Activated CD4-positive, alpha-beta T cell treated with anti-CD3 and anti-CD28 coated beads for 24 hours (primary cell): ENCODE data around the gene ZNF394.
"Not testable (repeated sequence)": the region's sequence is repeated elsewhere in the genome, so short reads cannot be mapped to it uniquely, and the experiment has no call there.

Experiments used
- DNase-seq, 2 donors: peaks; one replicate each; pipeline ENCODE4 v3.0.0-alpha.2; 2020; ENCODE audit warnings: low read depth in 2 of 2

ZNF394 gene

GRCh38 chr7:99499721-99500636 lies at the start of gene ZNF394:
ZNF394 (minus strand) TSS chr7:99500281; CDS start chr7:99500093, 188 bp downstream.
- DNase-seq, result peak; percentile 82

GRCh38 chr7:99549545-99549944 lies 49.5 kb upstream of the ZNF394 start:
- DNase-seq, result not testable (repeated sequence)

GRCh38 chr7:99545308-99545707 lies 45.2 kb upstream of the ZNF394 start:
- DNase-seq, result not testable (repeated sequence)

- DNase-seq, result no peak
These were observed 43.8 kb upstream of the ZNF394 start for GRCh38 chr7:99543916-99544315.

GRCh38 chr7:99543081-99543671 lies 43.1 kb upstream of the ZNF394 start:
- no peak for DNase-seq

GRCh38 chr7:99541212-99541611 lies 41.1 kb upstream of the ZNF394 start:
- DNase-seq, result no peak

- no peak for DNase-seq
These were observed 40.5 kb upstream of the ZNF394 start for GRCh38 chr7:99540542-99540941.

- no peak for DNase-seq
These were observed 39.2 kb upstream of the ZNF394 start for GRCh38 chr7:99539213-99539811.

- DNase-seq, result no peak
These were observed 35.6 kb upstream of the ZNF394 start for GRCh38 chr7:99535667-99536066.

GRCh38 chr7:99531354-99531765 lies 31.3 kb upstream of the ZNF394 start:
- DNase-seq, result no peak

- DNase-seq, result no peak
These were observed 25.8 kb upstream of the ZNF394 start for GRCh38 chr7:99525713-99526440.

- DNase-seq, result no peak
These were observed 21.3 kb upstream of the ZNF394 start for GRCh38 chr7:99521399-99521798.

GRCh38 chr7:99514050-99514449 lies 14.0 kb upstream of the ZNF394 start:
- no peak for DNase-seq

GRCh38 chr7:99505324-99505662 lies 5.2 kb upstream of the ZNF394 start:
- DNase-seq, result no peak

GRCh38 chr7:99504603-99505323 lies 4.7 kb upstream of the ZNF394 start, which contains the start of gene ZKSCAN5:
ZKSCAN5 (plus strand) TSS chr7:99504662; CDS start chr7:99506045, 1,383 bp downstream.
- DNase-seq, result peak; percentile 94 to 95

- DNase-seq, result no peak
These were observed 4.2 kb upstream of the ZNF394 start for GRCh38 chr7:99504281-99504602.

GRCh38 chr7:99501236-99501635 lies 1.2 kb upstream of the ZNF394 start:
- not testable (repeated sequence) for DNase-seq

GRCh38 chr7:99500637-99501009 lies 542 bp upstream of the ZNF394 start:
- DNase-seq, result no peak

GRCh38 chr7:99499371-99499720 lies 735 bp downstream of the ZNF394 start:
- DNase-seq, result no peak

GRCh38 chr7:99498546-99498944 lies 1.5 kb downstream of the ZNF394 start:
- no peak for DNase-seq

- DNase-seq, result no peak
These were observed 2.1 kb downstream of the ZNF394 start for GRCh38 chr7:99497766-99498545.
